GM19099 (cell line): ENCODE data around the gene ZNF334.
A peak's percentile ranks its signal among the peaks of the same experiment; 100 is the strongest.

Experiments
- POLR2A ChIP-seq: IDR thresholded peaks from 3 replicates; pipeline ENCODE4 v1.6.1; 2011; ENCODE audit warnings: low read depth; ENCODE audit not compliant: insufficient read length; ENCODE audit errors: extremely low read depth

ZNF334 gene

GRCh38 chr20:46512943-46513844 lies at the start of gene ZNF334:
TSS of gene ZNF334 (minus strand) at chr20:46513559. CDS start at chr20:46512102, 1,457 bp downstream.
- TF ChIP-seq POLR2A = peak; percentile 51

- no peak for TF ChIP-seq POLR2A
Measured at GRCh38 chr20:46562373-46563169, 49.2 kb upstream of the ZNF334 start.

GRCh38 chr20:46562009-46562372 lies 48.6 kb upstream of the ZNF334 start:
- TF ChIP-seq POLR2A = no peak

GRCh38 chr20:46559685-46560440 lies 46.5 kb upstream of the ZNF334 start:
- TF ChIP-seq POLR2A = no peak

- no peak for TF ChIP-seq POLR2A
Measured at GRCh38 chr20:46559001-46559400, 45.6 kb upstream of the ZNF334 start.

- no peak for TF ChIP-seq POLR2A
Measured at GRCh38 chr20:46558511-46558959, 45.2 kb upstream of the ZNF334 start.

GRCh38 chr20:46557231-46557956 lies 44.0 kb upstream of the ZNF334 start:
- TF ChIP-seq POLR2A = no peak

GRCh38 chr20:46555370-46555956 lies 42.1 kb upstream of the ZNF334 start:
- TF ChIP-seq POLR2A = no peak

- no peak for TF ChIP-seq POLR2A
Measured at GRCh38 chr20:46554828-46555227, 41.5 kb upstream of the ZNF334 start.

GRCh38 chr20:46553926-46554325 lies 40.6 kb upstream of the ZNF334 start:
- TF ChIP-seq POLR2A = no peak

GRCh38 chr20:46552460-46553420 lies 39.4 kb upstream of the ZNF334 start:
- no peak for TF ChIP-seq POLR2A

GRCh38 chr20:46551522-46552381 lies 38.4 kb upstream of the ZNF334 start:
- peak; percentile 16 for TF ChIP-seq POLR2A
